Limb (tissue), 2 donors: ENCODE measurements around the gene CYRIA.

ENCODE experiments used
- DNase-seq, 2 donors: peaks; one replicate each; pipeline ENCODE4 v3.0.0-alpha.2; 2016; ENCODE audit errors: extremely low spot score in 2 of 2

CYRIA gene

DNA sequence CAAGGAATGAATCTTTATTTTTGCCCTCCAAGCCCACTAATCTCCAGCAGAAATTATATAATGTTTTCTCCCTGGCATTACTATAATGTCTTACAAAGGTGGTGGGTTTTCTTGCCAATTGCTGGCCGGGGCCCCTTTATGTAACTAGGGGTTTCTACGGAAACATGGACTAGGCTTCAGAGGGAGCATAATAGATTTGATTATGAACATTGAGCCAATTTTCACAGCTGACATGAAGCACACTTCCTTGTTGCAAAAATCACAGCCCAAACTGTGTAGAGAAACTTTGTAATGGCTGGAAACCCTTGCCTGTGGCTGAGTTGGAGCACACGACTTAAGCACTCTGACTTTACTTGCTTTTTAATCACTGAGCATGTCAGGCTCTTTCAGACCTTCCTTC, 3.8 kb upstream of the CYRIA start:
- DNase-seq: no peak

DNA sequence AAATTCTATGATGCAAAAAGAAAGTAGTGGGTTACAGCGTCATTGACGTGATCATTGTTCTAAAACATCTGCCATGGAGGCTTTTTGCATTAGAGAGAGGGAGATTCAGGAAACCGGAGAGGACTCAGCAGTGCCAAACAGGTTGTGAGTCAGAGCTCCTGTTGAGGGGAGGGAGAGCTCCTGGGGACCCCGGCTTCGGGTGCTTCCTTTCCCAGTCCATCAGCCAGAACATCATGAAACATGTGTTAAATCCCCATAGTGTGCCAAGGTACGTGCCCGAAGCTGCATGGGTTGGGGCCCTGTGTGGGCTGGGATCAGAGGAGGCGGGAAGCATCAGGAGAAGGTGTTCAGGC, 791 bp upstream of the CYRIA start:
- peak in 1 of 2 donors; percentile 57 for DNase-seq

DNA sequence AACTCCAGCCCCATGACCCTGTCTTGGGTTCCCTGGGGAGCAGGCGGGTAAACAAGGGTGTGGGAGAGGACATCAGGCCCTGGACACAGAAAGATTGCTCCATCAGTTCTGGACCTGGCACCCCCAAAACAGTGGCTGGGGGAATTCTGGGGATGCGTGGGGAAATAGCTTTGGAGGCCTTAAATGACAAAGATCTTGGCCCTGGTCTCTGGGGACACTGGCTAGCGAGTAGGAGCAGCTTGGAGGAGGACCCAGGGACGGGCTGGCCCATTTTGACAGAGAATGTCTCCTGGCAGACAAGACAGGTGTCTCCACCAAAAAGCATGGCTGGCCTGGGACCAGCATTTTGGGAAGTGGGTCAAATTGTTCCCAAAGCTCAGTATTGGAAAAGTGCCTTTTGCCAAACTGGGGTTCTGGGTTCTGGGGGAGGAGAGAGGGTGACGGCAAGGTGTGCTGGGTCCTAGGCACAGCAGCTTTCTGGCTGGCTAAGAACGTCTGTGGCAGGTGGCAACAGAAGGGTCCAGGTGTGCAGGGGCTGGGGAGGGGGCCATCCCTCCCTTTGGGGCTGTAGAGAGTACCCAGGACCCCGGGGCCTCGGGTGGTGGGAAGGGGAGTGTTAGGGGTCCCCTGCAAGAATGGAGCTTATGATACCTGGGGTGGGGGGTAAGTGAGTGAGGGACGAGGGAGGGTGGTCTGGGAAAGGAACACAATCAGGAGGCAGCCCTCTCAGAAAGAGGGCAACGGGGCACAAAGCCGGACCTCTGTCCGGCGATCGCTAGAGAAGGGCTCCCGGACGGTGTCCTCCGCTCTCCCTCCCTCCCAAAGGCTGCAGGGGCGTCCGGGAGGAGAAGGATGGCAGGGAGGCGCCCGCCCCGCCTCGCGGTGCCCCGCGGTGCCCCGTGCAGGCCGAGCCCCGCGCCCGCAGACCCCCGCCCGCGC, 556 bp downstream of the CYRIA start:
- no peak for DNase-seq

DNA sequence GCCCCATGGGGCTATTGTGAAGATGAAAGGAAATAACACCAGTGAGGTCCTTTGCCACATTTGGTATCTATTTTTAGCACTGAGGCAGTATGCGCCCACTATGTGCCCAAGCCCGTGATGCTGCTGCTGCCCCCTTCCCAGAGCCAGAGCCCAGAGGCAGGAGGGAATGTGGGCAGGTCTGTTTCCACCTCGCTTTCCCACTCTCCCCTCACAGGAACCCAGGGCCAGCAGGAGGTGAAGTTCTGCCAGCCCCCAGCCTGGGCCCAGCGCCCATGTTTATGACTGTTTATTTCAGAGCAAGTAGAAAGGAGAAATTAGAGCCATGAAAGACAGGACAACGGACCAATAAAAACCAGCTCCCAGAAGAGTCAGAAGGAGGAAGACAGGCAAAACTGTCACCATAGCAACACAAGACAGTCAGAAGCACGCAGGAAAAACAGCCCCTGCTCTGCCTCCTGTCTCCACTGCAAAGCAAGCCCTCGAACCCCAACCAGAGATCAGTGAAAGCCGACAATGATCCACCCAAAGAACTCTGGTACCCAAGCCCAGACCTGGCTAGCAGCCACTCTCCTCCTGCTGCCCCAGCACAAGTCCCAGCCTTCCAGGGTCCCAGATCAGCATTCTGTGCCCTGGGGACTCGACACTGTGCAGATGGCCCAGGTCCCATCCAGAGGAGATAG, 1.4 kb downstream of the CYRIA start:
- peak; percentile 64 to 75 for DNase-seq

DNA sequence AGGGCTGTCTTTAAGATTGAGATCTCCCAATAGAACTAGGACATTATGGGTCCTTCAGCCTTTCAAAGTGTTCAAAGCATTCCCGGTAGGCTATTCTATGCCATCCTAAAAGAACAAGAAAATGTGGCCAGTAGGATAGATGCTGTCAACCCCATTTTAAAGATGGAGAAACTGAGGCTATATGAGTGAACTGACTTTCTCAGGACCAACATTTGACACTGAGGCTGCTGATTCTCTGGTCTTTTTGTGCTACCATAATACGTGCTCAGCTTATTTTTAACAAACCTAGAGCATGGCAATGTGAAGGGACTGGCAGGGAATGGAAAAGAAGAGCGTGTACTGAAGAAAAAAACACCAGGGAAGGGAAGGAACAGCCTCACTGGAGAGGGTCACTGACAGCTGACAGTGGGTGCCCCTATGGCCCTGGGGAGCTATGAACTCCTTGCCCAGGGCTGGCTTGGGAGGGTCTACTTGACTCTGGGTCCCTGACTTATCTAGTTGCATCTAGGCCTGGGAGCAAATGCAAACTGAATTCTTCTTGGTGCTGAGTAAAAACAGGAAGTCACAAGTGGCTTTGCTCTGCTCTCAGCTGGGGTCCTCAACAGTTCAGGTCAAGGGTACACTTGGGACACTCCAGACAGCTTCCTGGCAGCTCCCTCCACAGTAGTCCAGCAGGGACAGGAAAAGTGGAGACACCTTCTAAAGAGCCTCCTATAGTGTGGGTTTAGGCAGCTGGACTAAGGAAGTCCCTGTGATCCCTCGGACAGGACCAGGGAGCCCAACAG, 2.3 kb downstream of the CYRIA start:
- no peak for DNase-seq

DNA sequence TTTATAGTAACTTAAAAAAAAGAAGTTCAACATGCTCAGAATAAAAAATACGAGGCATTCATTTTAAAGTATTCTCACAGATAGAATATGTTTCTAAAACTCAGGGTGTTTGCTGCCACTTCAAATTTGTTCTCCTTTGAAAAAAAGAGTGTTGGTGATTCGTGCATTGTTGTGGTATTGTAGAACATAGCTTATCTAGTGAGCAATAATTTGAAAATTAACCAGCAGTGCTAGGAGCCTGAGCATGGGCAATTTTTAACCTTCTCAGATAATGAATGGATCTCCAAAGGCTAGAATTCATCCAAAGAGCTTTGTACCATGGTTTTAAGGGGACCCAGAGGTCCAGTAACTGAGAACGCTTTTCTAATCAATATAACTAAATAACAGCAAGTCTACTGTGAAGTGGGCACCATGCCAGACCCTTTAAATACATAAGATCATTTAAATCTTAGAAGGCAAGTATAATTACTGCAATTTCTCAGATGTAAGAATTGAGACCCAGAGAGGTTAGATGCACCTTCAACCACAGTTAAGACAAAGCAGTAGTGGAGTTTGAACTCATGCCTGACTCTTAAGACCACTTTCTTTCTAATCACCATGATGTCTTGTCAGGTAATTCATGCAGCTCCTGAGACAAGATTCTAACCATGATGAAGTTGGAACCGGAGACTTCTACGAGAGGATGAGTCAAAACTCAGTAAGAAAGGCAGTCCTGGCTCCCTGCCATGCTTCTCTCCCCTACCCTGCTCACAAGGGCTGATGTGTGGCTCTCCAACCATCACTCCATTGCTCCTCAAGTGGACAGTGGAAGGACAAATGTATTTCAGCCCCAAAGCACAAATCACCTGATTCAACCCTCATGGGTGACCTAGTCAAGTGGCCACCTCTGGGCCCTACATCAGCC, 3.4 kb downstream of the CYRIA start:
- DNase-seq: no peak

DNA sequence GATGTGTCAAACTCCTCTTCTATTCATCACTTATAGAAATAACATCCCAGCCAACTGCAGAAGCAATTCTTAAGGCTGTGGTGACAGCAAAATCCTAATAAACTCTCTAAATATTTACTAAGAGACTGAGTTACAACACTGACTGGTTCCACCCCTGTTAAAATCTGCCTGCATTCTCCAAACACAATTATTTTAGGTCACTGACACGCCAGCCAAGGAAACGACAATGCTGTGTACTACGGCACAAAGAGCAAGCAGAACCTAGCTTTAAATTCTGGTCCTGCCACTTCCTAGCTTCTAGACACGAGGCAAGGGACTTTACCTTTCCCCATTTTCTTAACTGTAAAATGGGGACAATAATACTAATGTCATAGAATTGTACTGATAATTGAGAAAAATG, 4.1 kb downstream of the CYRIA start:
- DNase-seq: no peak

DNA sequence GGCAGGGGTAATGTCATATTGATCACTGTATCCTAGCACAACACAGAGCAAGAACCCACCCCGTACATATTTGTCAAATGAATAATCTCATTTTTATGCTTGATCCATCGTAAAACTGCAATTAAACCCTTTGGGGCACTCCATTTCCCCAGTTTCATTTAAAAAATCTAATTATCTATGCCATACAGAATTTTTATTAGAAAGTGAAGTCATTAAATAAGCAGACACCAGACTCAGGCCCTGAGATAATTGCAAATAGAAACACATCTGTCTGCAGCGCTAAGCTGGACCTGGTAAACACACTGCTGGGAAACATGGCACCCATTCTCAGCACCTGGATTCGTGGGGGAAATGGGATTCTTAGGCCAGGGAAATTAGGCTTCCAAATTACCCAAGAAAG, 5.1 kb downstream of the CYRIA start:
- DNase-seq: no peak

DNA sequence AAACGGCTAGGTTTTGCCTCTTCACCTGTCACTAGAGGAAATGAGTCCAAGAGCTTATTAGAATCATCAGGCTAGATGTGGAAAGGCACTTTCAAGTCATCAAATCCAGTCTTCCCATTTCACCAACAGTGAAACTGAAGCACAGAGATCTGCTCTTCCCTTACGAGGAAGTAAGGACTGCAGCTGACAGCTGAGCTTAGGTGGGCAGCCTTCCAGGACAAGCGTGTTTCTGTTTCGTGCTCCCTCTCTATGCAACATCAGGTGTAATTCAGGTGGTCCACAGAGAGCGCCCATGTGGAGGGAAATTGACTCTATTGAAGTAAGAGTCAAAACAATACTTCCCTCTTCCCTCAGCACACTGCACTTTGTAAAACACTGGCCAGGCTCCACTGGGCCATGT, 5.5 kb downstream of the CYRIA start:
- DNase-seq: no peak

DNA sequence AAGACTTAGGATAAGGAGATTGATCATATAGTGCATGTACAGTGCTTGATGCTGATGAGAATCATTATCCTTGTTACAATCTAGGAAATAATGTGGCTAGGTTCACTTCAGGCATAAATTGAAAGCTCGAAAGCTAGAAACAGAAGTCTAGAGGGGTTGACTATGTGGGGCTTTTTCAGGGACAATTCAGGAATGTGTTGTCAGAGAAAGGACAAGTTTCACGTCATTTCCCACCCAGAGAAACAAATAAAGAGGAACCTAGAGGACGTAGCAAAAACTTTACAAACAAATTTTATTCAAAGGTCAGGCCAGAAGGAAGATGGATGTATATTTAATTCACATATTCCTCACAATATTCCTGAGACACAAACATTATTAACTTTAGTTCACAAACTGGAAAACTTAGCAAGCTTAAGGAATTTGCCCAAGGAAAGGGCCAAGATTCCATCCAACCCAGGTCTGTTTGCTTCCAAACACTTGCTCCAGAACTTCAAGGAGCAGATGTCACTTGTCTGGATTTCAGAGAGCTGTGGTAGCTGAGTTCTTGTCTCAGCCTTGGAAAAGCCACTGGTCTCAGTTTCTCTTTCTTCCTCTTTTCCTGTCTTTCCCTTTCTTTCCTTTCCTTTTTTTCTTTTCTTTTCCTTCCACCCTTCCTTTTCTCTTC, 7.4 kb downstream of the CYRIA start:
- DNase-seq: no peak

DNA sequence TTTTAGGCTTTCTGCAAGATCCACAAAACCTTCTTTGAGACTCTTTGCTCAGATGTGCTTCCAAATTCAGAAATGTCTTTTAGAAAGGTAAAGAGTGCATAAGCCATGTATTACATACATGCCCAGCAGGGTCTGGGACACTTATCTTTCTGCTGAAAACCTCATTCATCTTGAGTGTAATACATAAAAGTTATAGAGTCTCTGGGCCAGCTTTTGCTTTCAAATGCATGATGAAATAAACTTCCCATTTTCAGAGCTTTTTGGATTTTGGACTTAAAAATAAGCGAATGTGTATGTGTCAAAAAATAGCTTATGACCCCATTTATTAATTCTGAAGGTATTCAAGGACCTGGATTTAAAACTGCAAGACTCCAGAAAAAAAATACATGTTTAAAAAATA, 8.0 kb downstream of the CYRIA start:
- DNase-seq: no peak

DNA sequence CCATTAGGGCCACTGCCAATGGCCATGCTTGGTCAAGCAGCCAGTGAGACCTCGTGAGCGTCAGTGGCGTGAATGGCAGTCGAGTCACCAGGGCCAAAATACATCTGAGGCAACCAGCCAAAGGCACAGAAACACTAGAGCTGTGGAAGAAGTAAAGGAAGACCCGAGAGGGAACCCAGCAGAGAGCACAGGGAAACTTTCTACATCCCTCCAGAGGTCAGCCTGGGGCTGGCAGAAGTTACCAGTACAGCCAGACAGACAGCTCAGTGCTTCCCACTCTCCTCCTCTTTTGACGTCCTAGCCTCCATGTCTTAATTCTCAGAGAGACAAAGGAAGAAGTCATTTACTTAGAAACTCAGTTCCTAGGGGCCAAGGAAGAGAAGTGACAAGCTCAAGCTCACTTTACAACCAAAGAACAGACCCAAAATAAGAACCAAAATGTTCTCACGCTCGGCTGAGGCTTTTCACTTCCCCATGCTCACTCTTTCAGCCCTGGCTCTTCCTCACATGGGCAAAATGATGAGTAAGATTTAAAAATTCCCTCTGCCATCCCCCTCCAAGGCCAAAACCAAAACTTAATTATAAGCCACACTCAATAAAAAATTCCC, 8.7 kb downstream of the CYRIA start:
- no peak for DNase-seq

DNA sequence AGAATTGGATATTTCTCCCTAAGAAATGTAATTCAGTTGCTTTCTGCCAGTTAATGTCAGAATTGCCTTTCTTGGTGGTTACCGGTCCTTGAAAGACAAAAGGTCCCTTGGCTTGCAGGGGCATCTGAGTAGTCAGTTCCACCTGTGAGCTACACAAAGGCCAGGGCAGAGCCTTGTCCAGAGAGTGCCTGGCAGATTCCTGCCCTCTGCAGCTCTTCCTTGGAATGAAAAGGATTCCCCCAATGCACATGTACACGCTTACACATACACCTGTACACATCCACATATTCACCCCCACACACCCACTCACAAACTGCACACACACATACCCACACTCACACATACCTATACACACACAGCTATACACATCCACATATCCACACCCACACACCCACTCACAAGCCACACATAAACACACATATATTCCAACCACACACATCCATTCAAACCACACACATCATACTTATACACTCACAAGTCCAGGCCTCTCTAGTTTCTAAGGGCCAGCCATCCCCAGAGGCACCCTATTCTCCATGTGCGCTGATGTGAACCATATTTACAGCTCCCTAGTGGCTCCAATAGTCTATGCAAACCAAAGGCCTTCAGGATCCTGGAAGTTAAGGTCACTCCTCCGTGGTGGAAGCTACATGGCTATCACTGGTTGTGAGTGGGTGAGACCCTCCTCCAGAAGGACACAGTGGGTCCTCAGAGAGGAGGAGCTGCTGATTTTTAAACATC, 9.6 kb downstream of the CYRIA start:
- DNase-seq: no peak

DNA sequence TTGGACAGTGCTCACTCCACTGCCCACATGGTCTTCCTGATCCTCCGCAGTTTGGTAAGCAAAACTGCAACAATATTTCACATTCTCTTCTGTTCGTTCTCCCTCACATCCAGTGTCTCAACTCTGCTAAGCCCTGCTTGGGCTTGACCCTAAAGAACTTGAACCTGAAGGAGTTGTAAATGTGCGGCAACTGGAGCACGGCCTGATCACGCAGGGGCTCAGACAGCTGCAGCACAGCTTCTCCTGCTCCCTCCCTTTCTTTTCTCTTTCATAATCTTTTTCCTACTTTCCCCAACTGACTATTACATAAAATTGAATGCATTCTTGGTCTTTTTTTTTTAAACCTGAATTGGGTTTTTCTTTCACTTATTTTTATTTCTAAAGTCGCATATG, 10.2 kb downstream of the CYRIA start:
- DNase-seq: no peak

DNA sequence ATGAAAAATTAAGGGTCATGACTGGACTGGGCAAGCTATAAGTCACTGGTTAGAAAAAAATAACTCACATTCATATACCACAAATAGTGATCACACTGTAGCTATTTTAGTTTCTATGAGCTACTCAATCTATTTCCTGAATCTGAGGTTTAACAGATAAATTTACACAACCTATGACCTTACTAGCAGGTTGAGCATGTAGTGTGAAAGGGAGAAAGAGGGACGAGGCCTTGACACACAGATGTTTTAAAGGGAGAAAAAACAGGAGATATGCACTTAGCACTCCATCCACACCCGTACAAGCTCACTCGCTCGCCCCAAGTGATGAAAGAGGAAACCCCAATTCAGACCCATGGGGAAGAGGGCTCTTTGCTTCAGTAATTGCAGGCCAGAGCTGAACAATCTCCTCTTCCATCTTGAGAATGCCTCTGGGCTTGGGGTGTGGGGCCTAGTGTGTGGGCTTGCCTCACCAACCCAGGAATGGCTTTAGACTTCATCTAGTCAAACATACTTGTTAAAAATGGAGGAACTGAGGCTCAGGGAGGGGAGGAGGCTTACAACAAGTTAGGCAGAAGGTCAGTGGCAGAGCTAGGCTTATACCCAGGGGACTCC, 10.7 kb downstream of the CYRIA start:
- DNase-seq: no peak

DNA sequence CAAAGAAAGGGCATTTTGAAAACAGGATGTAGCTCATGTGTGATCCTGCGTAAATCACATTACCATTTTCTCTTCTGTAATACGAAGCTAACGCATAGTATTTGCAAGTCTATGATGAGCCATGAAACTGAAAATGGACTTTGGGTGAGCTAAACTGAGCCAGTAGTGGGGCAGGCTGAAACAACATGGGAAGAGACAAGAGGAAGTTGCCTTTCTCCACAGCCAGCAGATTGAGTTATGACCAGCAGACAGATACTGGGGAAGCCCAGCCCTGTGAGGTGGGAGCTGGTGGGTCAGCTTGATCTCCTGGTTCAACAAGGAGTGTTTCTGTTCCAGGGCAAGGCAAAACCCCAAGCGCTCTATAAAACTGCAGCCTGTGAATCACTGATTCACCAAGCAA, 11.8 kb downstream of the CYRIA start:
- DNase-seq: no peak

DNA sequence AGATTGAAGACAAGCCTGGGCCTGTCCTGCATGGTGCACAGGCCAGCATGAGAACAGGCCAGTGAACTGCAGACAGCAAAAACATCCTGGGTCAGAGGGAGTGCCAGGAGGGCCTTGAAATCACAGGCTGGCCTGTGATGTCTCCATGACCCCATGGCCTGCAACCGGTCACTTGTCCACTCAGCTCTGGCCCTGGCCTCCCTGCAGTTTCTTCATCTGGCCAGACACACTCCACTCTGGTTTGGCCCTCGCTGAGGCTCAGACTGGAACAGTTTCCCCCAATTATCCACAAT, 12.6 kb downstream of the CYRIA start:
- no peak for DNase-seq

DNA sequence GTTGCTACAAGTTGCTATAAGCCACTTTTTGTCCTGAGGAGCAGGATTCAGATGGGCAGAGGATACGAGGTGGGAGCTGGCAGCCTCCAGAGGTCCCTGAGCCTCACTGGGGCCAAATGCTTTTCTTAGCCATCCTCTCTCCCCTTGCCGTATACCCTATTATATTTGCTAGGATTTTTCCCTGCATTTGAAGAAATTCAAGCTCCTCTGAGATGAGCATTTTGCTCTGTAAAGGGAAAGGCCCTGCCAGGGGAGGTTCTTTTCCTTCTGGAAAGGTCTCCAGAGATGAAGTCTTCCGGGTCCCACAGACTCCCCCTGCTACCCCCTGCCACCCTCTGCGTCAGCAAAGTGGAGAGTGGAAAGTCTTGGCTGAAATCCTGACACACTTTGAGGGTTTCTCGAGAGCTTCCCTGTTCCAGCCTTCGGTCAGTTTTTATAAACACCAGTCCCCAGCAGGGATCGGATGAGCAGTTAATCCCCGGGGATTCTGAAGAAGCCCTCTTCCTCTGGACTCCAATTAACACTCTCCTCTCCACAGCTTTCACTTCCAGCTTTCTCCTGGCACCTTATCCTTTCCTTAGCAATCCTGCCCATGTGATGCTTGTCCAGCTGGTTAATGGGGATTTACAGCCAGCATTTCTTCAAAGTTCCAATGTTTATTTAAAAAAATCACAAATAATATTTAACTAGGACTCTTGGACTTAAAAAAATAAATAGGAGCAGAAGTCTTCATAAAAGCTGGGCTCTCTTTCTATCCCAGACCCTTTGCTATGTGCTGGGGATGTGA, 13.1 kb downstream of the CYRIA start:
- DNase-seq: no peak
